Measurements from ENCODE around the gene NR4A1.

GRCh38 chr12:52004042-52004648 is 47.1 kb upstream of the NR4A1 start:
- TF ChIP-seq CTCF (conservative IDR thresholded peaks at IDR 0.05; ENCODE audit: low read length) = peak; percentile 81
- no peak for TF ChIP-seq EZH2phosphoT487 (IDR thresholded peaks at IDR 0.05; ENCODE audit: borderline replicate concordance)
